IPS-NIHi7 (cell line): ENCODE results near the gene LRSAM1.

ENCODE experiments used
- DNase-seq: peaks from one replicate; pipeline ENCODE4 v3.0.0; 2012; ENCODE audit warnings: mixed read lengths; ENCODE audit errors: extremely low spot score

Gene LRSAM1

DNA sequence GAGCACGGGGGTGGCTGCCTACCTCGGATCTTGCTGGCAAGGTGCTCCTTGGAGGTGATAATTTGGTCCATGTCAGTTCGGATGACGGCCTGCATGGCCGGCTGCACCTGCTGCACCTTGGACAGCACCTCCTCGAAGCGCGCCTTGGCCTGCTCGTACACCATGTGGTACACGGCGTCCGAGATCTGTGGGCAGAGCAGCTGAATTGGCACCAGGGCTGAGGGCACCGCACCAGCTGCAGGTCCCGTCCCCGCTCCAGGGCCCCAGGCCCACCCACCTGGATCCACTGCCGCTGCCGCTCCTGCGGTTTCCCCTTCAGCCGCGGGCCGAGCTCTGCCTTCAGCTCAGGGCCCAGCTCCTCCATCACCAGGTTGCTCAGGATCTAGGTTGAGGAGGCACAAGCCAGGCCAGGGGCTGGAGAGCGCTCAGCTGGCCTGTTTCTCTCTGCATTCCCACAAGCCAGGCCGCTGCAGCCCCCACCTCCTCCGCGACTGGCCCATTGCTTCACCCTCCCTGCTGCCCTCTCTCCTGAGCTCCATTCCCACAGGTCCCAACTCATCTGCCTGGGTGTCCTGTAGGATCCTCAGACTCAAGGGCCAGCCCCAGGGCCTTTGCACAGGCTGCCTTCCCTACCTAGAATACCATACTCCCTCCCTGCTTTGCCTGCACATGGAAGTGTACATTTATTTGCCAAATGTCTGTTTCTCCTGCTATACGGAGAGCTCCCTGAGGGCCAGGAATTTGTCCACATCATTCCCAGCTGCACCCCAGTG, 65.7 kb downstream of the LRSAM1 start:
- DNase-seq: no peak

DNA sequence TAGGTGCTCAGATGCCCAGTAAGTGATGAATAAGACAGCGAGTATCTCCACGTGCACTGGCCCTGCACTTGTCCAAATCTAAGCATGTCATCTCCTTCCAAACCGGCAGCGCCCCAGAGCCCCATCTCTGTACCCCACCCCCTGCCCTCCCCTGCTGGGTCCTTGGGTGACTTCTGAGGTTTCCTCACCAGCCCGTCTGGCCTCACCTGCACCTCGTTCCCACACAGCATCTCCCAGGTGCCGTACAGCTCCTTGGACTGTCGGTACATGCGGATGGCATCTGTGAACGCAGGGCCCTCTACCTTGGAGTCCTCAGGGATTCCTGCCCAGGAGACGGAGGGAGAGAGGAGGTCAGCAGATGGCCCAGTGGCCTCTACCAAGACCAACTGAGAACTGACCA, 66.3 kb downstream of the LRSAM1 start:
- DNase-seq: no peak

DNA sequence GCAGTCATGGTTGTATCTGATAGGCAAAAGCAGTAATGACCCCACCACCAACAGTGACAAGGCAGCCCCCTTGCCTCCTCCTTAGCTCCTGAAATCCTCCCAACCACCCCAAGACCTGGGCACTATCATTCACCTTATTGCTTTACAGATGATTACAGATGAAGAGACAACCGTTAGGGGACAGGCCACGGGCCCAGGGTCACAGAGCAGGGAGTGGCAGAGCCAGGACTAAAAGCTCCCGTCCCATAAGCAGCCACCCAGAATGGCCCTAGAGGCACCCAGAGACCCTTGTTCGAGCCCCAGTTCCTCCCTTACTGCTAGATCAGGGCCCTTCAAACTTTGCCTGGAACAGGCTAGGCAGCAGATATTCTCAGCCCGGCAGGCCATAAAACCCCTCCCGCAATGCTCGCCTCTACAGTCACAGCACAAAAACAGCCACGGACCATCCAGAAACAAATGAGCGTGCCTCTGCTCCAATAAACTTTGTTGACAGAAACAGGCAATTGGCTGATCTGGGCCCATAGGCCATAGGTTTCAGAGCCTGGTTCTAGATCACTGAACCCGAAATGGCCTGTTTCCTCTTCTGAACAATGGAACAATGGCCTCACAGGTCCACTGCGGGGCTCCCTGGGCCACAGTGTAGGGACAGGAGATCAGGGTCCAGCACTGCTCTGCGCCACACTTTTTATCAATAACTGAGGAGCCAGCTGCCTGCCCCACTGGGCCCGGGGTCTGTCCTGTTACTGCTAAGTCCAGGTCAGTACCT, 67.0 kb downstream of the LRSAM1 start:
- no peak for DNase-seq

DNA sequence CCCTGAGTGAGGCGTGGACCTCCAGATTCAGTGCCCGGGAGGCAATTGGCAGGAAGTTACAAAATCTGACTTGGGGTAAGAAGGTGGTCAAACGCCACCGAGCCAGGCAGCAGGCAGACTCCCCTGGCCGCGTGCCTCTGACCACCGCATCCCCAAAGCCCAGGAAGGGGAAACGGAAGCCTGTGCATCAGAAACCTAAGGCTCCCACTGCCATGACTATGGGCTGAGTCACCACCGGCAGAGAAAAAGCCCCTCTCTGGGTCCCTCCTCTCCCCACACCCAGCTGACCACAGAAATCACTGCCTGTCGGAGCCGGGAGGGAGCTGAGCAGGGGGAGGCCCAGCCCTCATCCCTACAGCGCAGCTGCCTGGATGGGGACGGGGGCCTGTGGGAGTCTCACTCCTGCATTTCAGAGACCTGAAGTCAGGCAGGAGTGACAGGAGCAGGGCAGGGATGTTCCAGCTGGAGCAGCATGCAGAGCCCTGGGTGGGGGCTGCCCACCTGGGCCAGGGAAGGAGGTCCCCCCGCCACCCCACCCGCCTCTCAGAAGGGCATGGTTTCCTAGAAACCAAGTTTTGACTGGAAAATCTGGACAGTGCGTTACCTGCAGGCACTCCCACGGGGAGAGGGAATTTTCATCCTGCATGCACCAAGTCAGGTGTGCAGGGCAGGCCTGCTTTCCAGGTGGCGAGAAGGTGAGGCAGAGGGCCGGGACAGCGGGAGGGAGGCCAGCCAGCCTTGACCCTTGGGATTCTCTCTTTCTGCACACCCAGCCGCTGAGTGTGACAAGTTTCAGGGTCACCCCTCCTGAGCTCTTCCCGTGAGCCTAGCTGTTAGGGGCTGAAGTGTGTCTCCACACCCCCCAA, 68.2 kb downstream of the LRSAM1 start:
- peak; percentile 54 for DNase-seq

DNA sequence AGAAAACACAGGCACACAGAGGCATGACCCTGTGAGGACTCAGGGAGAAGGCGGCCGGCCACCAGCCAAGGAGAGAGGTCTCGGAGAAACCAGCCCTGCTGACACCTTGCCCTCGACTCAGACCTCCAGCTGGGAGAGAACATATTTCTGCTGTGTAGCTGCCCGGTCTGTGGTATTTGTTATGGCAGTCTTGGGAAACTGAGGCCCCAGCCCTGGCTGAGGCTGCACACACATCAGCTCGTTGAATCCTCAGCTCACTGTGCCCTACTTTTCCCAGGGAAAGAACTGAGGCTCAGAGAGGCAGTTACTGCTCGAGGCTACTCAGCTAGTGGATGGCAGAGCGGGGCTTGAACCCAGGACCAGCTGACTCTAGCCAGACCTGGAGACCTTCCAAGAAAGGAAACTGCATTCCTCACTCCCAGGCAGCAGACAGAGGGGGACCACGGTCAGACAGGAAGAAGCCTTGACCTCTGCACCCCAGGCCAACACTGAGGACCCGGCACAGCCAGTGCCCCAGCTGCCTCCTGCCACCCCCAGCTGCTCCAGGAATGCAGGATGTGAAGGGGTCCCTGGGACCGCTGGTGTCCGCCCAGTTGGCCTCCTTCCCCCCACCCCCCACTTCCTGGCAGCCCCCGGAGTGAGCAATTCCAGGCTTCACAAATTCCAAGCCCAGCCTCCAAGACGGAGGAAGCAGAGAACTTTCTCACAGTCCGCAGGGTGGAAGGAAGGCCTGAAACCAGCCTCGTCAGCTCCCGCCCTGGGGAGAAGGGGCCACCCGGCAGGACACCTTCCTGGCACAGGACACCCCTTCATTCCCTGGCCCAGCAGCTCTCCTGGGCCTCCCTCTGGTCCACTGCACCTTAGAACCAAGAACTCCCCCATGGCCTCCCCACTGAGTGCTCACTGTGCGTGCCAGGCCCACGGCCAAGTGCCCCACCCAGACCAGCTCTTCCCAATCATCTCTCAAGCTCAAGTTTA, 69.9 kb downstream of the LRSAM1 start:
- DNase-seq: peak; percentile 54

DNA sequence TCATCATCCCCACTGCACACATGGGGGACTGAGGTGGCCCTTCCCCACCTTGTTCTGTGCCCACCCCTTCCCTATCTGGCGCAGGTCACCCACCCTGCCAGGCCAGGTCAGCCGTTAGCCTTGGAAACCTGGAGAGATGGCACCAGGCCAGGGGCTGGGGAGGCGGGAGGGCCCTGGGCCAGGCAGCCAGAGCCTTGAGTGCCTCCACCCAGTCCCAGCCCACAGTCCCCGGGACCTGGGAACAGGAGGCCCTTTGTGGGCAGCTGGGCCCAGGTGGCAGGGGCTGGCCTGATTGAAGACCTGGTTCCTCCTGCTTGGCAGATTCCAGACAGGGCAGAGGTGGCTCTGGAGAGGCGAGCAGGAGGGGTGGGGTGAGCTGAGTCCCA, 70.6 kb downstream of the LRSAM1 start:
- DNase-seq: no peak

DNA sequence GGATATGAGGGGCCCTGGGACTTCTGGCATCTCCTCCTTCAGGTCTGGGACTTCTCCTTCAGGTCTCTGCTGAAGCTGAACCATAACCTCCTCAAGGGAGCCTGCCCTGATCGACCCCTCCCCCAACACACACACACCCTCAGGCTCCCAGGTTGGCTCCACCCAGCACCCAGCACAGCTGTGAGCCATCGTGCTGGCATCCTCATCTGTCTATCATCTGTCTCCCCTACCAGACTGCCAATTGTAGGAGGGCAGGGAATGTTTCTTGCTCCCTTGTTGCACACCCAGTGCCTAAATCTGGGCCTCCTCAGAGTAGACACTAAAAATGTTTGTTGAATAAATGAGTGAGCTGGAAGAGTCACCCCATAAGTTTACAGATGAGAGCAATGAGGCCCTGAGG, 71.4 kb downstream of the LRSAM1 start:
- no peak for DNase-seq

DNA sequence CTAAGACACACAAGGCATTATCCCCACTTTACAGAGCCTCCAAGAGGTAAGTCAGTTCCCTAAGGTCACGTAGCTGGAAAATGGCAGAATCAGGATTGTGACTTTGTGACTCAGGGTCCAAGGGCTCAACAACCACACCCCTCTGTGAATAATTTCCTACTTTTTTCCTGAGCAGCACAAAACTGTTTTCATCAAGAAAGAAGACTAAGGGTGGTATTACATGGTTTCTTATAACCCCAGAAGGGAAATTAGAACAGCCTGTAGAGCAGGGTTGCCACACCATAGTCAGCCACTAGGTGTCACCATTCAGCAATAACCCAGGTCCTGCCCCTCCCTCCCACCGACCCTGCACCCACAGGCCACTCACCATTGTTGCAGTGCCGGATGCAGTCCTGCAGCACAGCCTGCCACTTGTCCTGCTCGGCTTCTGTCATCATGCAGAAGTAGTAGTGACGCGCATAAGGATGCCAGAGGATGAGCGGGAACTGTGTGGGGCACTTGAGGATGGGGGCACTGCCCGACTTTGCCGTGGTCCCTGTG, 72.1 kb downstream of the LRSAM1 start:
- no peak for DNase-seq

DNA sequence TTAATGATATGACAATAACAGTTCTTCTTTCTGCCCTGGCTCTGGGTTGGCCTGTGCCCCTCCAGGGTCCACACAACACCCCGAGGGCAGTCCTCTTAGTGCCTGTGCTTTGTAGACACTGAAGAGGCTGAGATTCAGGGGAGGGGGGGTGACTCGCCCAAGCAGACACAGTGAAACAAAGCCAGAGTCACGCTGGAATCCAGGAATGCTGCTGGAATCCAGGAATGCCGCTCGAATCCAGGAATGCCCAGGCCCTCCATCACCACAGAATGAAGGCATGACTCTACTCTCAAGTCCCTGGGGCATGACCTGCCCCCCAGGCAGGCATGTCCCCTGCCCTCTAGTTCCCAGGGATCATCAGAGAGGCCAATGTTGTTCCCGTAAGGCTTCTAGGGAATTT, 73.1 kb downstream of the LRSAM1 start:
- no peak for DNase-seq

DNA sequence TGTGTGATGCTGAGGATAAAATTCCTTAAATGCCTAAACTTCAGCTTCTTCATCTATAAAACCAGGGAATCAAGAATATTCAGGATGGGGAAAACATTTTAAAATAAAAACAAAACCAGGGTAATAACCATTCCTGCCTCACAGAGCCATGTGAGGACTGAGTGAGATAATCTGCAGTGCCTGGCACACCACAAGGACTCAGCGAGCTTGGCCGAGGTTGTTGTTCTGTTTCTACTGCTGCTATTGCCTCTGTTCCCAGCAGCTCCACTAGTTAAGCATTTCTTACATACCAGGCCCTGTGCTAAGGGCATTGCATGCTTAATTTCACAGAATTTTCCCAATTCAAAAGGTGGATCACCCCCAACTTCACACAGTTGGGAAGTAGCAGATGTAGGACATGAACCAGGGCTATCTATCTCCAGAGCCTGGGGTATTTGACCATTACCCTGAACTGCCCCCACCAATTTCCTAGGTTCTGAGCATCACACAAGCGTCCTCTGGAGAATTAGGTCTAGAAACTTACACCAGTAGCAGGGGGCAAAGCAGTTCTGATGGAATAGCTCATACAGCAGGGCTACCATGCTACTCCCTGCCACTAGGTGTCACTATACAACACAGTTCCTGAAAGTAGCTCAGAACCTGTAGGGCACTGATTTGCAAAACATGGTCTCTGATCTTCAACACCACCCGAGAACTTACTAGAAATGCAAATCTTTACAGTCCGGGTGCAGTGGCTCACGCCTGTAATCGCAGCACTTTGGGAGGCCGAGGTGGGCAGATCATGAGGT, 74.3 kb downstream of the LRSAM1 start:
- peak; percentile 52 for DNase-seq

DNA sequence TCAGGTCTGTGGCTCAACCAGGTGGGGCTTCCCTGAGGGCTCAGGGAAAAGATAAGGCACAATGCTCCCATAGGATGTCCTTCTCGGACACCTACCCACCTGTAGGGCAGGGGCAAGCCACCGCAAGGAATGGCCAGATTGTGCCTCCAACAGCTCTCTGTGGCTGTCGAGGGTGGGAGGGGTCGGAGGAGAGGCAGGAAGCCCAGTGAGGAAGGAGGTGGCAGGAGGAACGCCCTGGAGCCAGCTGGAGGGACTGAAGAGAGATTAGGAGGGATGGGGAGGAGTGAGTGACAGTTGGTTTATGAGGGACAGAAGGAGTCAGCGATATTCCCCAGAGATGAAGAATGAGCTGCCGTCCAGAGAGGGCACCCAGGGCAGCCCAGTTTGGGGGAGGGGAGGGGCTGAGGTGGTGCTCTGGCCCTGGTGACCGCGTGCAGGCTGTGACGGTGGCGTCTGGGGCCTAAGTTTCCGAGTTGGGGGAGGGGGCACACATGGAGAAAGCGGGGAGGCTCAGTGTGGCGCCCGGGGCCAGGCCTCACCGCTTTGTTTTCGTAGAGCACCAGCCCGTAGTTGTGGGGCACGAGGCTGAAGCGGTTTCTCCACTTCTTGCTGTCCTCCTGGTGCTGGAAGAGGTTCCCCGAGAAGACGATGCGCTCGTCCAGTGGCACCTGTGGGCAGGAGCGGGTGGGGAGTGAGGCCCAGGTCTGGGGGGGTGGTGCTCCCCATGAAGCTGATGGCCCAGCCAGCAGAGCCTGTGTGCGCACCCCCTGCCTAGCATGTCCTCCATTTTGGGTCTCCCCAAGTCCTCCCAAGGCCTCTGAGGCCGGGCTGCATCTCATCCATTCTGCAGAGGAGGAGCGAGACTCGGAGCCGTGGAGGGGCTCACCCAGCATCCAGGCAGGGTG, 75.6 kb downstream of the LRSAM1 start:
- no peak for DNase-seq

DNA sequence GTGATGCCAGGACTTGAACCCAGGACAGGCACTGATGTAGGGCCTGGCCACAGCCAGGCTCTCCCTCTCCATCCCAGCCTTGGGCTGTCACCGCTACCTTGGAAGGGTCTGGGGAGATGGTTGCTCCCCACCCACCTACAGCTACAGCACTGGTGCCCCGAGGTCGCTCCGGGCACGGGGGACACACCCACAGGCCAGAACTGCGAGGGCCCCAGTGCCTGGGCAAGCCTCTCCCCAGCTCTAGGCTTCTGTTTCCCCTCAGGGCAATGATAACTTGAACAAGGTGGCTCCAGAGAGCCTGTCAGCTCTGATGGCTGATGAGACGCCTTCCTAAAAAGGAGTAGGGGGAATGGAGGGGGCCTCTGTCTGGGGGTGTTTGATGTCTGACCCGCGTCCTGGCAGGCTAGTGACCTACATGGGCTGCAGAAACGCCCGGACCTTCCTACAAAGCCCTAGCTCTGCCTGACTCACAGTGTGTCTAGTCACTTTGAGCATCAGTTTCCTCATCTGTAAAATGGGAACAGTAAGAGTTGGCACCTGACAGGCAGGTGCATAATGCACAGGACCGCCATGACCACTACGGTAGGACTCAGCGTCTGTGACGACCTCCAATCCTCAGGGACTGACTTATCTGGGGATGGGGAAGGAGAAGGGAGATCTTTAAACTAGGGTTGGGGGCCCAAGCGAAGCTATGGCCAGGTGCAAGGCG, 76.4 kb downstream of the LRSAM1 start:
- no peak for DNase-seq

DNA sequence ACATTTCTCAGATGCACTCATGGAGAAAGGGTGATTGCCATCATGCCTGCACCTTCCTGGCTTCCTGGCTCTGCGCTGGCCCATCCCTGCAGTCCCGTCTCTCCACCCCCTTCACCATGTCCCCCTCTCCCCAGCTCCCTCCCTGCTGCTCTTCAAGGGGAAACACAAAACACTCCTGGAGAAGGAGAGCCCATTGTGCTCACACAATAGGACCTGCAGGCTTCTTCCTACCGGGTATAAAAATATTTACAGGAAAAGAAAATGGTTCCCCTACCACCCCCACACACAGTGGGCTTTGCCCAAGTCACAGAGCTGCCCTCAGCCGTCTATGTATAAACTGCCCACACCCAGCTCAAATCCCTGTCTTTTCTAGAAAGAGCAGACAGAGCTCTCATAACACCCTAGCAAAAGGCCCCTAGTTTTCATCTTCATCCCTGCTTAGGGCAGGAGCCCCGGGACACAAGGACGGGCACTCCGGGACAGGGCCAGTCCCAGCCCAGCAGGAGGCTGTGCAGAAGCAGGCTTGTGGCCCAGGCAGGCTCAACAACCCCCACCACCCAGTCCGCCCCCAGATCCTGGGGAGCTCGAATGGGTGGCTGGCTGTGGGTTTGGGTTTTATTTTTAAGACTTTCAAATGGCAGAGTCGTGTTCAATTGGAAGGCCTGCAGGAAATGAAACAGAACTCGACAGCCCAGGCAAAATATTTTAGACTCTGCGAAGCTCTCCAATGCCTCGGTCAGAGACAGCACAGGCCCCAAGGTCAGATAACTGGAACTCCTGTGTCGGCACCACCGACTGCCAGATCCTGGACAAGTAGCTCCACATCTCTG, 77.3 kb downstream of the LRSAM1 start:
- peak; percentile 44 for DNase-seq

DNA sequence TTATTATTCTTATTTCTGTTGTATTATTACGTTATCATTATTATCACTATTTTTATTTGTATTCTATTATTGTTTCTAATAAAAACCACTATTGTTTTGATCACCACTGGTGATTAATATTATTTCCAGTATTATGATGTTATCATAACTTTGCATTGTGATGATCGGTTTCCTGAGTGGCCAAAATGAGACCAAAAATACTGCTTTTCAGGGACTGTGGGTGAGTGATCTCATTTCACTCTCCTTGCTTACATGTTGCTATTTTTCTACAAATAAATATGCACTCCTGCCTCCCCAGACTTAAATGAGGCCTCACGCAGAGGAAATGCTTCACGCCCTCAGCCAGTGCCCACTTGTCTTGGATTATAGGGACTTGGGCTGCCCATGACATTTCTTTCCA, 78.4 kb downstream of the LRSAM1 start:
- no peak for DNase-seq

DNA sequence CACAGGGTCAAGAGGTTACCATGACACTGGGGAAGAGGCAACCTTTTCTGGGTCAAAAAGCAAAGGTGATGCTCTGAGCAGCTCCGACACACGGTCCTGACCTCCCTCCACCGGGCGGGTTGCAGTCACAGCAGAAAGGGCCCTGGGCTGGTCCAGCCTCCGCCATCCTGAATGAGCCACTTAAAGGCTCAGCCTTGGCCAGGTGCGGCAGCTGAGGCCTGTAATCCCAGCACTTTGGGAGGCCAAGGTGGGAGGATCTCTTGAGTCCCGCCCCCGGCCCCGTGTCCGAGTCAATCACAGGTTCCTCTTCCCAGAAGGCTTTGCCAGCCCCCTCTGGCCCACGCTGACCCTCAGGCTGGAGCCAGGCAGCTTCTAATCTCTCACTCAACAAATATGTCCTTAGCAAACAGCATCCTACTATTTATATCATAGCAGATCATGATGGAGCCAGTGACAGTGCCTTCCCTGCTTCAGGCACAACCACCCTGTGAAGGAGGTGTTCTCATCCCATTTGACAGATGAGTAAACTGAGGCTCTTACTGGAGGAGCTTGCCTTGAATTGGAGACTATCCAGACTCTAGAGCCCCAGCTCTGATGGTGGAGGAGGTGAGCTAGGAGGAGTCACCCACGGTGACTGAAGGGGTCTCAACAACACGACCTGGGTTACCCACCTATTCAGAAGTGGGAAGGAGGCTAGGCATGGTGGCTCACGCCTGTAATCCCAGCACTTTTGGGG, 79.1 kb downstream of the LRSAM1 start:
- DNase-seq: no peak

DNA sequence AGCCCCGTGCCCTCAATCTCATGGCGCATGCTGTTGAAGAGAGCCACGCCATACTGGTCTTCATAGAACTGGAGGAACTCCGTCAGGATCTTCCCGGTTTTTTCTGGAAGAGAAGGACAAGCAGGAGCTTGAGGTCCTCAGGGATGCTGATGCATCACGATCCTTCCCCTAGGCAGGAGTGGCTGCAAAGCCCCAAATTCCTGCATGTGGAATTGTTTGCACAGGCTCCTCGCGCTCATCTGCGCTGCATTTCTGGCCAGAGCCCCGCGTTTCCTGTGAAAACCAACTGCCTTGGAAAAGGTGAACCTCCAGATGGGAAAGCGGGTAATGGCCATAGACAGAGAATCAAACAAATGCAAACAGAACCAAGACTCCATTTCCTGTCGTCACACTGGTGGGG, 80.4 kb downstream of the LRSAM1 start:
- DNase-seq: no peak
